ENCODE results near the gene GPR142. TPM values are rescaled to one million over a fixed set of nuclear protein-coding genes. Genes with fewer than 3 reads are reported as not detected.

GPR142 gene
- total and polyA plus RNA-seq, 4 donors: 0.05 to 0.08 TPM; not detected in 2

DNA sequence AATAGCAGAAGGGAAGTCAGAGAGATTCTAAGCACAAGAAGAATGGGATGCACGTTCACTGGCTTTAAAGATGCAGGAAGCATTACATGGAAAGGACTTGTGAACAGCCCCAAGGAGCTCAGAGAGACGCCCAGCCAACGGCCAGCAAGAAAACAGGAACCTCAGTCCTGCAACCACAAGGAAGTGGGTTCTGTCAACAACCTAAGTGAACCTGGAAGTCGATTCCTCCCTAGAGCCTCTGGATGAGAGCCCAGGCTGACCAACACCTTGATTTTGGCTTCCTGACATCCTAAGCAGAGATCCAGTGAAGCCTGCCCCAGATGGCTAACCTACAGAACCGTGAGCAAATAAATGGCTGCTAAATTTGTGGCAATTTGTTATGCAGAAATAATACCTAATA, 24.5 kb downstream of the GPR142 start:
- no peak for DNase-seq (ENCODE audit: low spot score)
- no peak overlapping the region for H3K9ac ChIP-seq (ENCODE audit: low read depth in 1 of 2, low read length in 2 of 2)
- no peaks in the 10 kb centered on the region for H3K27me3 ChIP-seq (ENCODE audit: control insufficient read depth in 4 of 4, insufficient read depth in 4 of 4, low read length in 3 of 4)
- H3K27ac ChIP-seq (ENCODE audit: low read depth in 1 of 2, low read length in 2 of 2): no peak overlapping the region
- 78% methylated on average over 5 of the region's 5 CpGs for WGBS
- no peak overlapping the region for H3K4me3 ChIP-seq (ENCODE audit: low read depth in 1 of 3, low read length in 3 of 3)
- H3K36me3 ChIP-seq (ENCODE audit: control insufficient read depth in 4 of 4, insufficient read depth in 3 of 4, low read depth in 1 of 4, low read length in 3 of 4): no peaks in the 10 kb centered on the region
- no peaks in the 10 kb centered on the region for H3K9me3 ChIP-seq (ENCODE audit: control insufficient read depth in 4 of 4, low read length in 3 of 4)
- TF ChIP-seq, protein P1, sequence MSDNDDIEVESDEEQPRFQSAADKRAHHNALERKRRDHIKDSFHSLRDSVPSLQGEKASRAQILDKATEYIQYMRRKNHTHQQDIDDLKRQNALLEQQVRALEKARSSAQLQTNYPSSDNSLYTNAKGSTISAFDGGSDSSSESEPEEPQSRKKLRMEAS (IDR thresholded peaks at IDR 0.05): no peak
- TF ChIP-seq RXRA (IDR thresholded peaks at IDR 0.05) (no peak), GABPA (IDR thresholded peaks at IDR 0.05 in 1 of 2, conservative IDR thresholded peaks at IDR 0.05 in 1 of 2) (no peak), YY1 (IDR thresholded peaks at IDR 0.05) (no peak), EGR1 (IDR thresholded peaks at IDR 0.05; ENCODE audit: low read depth in 2 of 2) (no peak)
- TF ChIP-seq, protein P2, sequence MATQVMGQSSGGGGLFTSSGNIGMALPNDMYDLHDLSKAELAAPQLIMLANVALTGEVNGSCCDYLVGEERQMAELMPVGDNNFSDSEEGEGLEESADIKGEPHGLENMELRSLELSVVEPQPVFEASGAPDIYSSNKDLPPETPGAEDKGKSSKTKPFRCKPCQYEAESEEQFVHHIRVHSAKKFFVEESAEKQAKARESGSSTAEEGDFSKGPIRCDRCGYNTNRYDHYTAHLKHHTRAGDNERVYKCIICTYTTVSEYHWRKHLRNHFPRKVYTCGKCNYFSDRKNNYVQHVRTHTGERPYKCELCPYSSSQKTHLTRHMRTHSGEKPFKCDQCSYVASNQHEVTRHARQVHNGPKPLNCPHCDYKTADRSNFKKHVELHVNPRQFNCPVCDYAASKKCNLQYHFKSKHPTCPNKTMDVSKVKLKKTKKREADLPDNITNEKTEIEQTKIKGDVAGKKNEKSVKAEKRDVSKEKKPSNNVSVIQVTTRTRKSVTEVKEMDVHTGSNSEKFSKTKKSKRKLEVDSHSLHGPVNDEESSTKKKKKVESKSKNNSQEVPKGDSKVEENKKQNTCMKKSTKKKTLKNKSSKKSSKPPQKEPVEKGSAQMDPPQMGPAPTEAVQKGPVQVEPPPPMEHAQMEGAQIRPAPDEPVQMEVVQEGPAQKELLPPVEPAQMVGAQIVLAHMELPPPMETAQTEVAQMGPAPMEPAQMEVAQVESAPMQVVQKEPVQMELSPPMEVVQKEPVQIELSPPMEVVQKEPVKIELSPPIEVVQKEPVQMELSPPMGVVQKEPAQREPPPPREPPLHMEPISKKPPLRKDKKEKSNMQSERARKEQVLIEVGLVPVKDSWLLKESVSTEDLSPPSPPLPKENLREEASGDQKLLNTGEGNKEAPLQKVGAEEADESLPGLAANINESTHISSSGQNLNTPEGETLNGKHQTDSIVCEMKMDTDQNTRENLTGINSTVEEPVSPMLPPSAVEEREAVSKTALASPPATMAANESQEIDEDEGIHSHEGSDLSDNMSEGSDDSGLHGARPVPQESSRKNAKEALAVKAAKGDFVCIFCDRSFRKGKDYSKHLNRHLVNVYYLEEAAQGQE (IDR thresholded peaks at IDR 0.05): no peak
- no peaks in the 10 kb centered on the region for H3K4me1 ChIP-seq (ENCODE audit: control insufficient read depth in 4 of 4, insufficient read depth in 4 of 4, low read length in 3 of 4)

- Histone ChIP-seq H3K9me3 (ENCODE audit: control insufficient read depth in 4 of 4, low read length in 3 of 4) (no peaks in the 10 kb centered on the region), H3K9ac (ENCODE audit: low read depth in 1 of 2, low read length in 2 of 2) (no peak overlapping the region), H3K4me3 (ENCODE audit: low read depth in 1 of 3, low read length in 3 of 3) (no peak overlapping the region), H3K36me3 (ENCODE audit: control insufficient read depth in 4 of 4, insufficient read depth in 3 of 4, low read depth in 1 of 4, low read length in 3 of 4) (no peaks in the 10 kb centered on the region), H3K27ac (ENCODE audit: low read depth in 1 of 2, low read length in 2 of 2) (no peak overlapping the region), H3K27me3 (ENCODE audit: control insufficient read depth in 4 of 4, insufficient read depth in 4 of 4, low read length in 3 of 4) (no peaks in the 10 kb centered on the region), H3K4me1 (ENCODE audit: control insufficient read depth in 4 of 4, insufficient read depth in 4 of 4, low read length in 3 of 4) (no peaks in the 10 kb centered on the region)
- DNase-seq (ENCODE audit: low spot score): no peak
- WGBS: 77% methylated on average over 5 of the region's 5 CpGs
- TF ChIP-seq NR2F2 (IDR thresholded peaks at IDR 0.05): no peak
- TF ChIP-seq, protein P1 (IDR thresholded peaks at IDR 0.05): no peak
- TF ChIP-seq TAF1 (conservative IDR thresholded peaks at IDR 0.05): no peak
- TF ChIP-seq, protein P3, sequence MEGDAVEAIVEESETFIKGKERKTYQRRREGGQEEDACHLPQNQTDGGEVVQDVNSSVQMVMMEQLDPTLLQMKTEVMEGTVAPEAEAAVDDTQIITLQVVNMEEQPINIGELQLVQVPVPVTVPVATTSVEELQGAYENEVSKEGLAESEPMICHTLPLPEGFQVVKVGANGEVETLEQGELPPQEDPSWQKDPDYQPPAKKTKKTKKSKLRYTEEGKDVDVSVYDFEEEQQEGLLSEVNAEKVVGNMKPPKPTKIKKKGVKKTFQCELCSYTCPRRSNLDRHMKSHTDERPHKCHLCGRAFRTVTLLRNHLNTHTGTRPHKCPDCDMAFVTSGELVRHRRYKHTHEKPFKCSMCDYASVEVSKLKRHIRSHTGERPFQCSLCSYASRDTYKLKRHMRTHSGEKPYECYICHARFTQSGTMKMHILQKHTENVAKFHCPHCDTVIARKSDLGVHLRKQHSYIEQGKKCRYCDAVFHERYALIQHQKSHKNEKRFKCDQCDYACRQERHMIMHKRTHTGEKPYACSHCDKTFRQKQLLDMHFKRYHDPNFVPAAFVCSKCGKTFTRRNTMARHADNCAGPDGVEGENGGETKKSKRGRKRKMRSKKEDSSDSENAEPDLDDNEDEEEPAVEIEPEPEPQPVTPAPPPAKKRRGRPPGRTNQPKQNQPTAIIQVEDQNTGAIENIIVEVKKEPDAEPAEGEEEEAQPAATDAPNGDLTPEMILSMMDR (IDR thresholded peaks at IDR 0.05; ENCODE audit: low read depth, low read length, missing input control): no peak
- TF ChIP-seq, protein P4, sequence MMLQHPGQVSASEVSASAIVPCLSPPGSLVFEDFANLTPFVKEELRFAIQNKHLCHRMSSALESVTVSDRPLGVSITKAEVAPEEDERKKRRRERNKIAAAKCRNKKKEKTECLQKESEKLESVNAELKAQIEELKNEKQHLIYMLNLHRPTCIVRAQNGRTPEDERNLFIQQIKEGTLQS (IDR thresholded peaks at IDR 0.05): no peak
- no peak for TF ChIP-seq EGR1 (IDR thresholded peaks at IDR 0.05; ENCODE audit: low read depth in 2 of 2)
- no peak for TF ChIP-seq FOXA1 (IDR thresholded peaks at IDR 0.05)
- TF ChIP-seq RAD21 (IDR thresholded peaks at IDR 0.05): no peak
- TF ChIP-seq JUND (IDR thresholded peaks at IDR 0.05): no peak
- TF ChIP-seq SP1 (IDR thresholded peaks at IDR 0.05): no peak
- TF ChIP-seq, protein P5, sequence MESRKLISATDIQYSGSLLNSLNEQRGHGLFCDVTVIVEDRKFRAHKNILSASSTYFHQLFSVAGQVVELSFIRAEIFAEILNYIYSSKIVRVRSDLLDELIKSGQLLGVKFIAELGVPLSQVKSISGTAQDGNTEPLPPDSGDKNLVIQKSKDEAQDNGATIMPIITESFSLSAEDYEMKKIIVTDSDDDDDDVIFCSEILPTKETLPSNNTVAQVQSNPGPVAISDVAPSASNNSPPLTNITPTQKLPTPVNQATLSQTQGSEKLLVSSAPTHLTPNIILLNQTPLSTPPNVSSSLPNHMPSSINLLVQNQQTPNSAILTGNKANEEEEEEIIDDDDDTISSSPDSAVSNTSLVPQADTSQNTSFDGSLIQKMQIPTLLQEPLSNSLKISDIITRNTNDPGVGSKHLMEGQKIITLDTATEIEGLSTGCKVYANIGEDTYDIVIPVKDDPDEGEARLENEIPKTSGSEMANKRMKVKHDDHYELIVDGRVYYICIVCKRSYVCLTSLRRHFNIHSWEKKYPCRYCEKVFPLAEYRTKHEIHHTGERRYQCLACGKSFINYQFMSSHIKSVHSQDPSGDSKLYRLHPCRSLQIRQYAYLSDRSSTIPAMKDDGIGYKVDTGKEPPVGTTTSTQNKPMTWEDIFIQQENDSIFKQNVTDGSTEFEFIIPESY (IDR thresholded peaks at IDR 0.05): no peak
- no peak for TF ChIP-seq HNF4A (conservative IDR thresholded peaks at IDR 0.05)
- no peak for TF ChIP-seq YY1 (IDR thresholded peaks at IDR 0.05)
- TF ChIP-seq FOXA2 (IDR thresholded peaks at IDR 0.05): no peak
- no peak for TF ChIP-seq RXRA (IDR thresholded peaks at IDR 0.05)
These were observed 25.5 kb downstream of the GPR142 start for GRCh38 chr17:74392848-74393247.

Data from liver (tissue), 9 donors.